Adipocyte (in vitro differentiated cells): ENCODE data around the gene SYTL1.
A peak's percentile ranks its signal among the peaks of the same experiment; 100 is the strongest.

ENCODE experiments used
- DNase-seq: peaks from one replicate; pipeline ENCODE4 v3.0.0-alpha.2; 2015; ENCODE audit warnings: low read depth
- H3K27me3 ChIP-seq: replicated peaks from 2 replicates; pipeline ENCODE4 v1.7.0; 2013; ENCODE audit warnings: mild to moderate bottlenecking, low read length, moderate library complexity; ENCODE audit not compliant: control insufficient read depth, insufficient read depth
- H3K36me3 ChIP-seq: 2 replicates; pipeline ENCODE4 v1.7.0; 2013; ENCODE audit warnings: low read length, mild to moderate bottlenecking, moderate library complexity; ENCODE audit not compliant: control insufficient read depth, insufficient read depth, severe bottlenecking
- H3K4me1 ChIP-seq: 2 replicates; pipeline ENCODE4 v1.7.0; 2013; ENCODE audit warnings: mild to moderate bottlenecking, low read length, moderate library complexity; ENCODE audit not compliant: control insufficient read depth, insufficient read depth
- H3K4me3 ChIP-seq: 2 replicates; pipeline ENCODE4 v1.7.0; 2013; ENCODE audit warnings: mild to moderate bottlenecking, low read length, moderate library complexity
- H3K9ac ChIP-seq: 2 replicates; pipeline ENCODE4 v1.7.0; 2013; ENCODE audit warnings: mild to moderate bottlenecking, low read length, moderate library complexity
- H3K9me3 ChIP-seq: 2 replicates; pipeline ENCODE4 v1.7.0; 2013; ENCODE audit warnings: mild to moderate bottlenecking, low read length, moderate library complexity; ENCODE audit not compliant: control insufficient read depth

The SYTL1 gene

DNA sequence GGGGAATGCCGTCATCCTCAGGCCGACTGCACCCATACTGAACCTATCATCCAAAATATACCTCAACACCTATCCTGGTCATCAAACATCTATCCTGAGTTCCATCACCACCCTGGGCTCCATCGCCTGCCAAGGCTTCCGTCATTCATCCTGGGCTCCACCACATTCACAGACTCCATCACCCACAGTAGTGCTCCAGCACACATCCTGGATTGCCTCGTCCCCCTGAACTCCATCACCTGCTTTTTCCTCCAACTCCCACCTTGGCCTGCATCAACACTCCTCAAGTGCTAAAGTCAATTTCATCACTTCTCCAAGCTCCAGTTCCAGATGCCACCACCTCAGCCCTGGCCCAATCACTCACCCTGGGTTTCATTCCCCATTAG is 17.1 kb downstream of the SYTL1 start:
- H3K9ac ChIP-seq, result no peak overlapping the region
- no peaks in the 10 kb centered on the region for H3K9me3 ChIP-seq
- no peak overlapping the region for H3K4me3 ChIP-seq
- no peak for DNase-seq
- H3K27me3 ChIP-seq, result no peaks in the 10 kb centered on the region
- no peaks in the 10 kb centered on the region for H3K4me1 ChIP-seq
- H3K36me3 ChIP-seq, result peaks cover 80% of the 10 kb centered on the region

DNA sequence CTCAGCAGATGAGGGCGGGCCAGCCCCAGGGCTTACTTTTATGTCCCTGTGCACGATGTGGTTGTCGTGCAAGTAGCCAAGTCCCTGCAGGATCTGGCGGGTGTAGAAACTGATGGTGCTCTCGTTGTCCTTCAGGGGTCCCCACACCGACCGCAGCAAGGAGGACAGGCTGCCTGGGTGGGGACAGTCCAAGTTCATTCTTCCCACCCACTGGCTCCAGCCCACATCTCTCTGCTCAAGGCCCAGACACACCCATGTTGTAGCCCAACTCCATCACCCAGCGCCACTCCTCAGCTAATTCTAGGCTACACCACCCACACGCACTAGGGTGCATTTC is 18.0 kb downstream of the SYTL1 start:
- Histone ChIP-seq H3K9ac (no peak overlapping the region), H3K27me3 (no peaks in the 10 kb centered on the region), H3K9me3 (no peaks in the 10 kb centered on the region), H3K36me3 (peaks cover 77% of the 10 kb centered on the region), H3K4me1 (peaks cover 6% of the 10 kb centered on the region), H3K4me3 (no peak overlapping the region)
- DNase-seq, result no peak

DNA sequence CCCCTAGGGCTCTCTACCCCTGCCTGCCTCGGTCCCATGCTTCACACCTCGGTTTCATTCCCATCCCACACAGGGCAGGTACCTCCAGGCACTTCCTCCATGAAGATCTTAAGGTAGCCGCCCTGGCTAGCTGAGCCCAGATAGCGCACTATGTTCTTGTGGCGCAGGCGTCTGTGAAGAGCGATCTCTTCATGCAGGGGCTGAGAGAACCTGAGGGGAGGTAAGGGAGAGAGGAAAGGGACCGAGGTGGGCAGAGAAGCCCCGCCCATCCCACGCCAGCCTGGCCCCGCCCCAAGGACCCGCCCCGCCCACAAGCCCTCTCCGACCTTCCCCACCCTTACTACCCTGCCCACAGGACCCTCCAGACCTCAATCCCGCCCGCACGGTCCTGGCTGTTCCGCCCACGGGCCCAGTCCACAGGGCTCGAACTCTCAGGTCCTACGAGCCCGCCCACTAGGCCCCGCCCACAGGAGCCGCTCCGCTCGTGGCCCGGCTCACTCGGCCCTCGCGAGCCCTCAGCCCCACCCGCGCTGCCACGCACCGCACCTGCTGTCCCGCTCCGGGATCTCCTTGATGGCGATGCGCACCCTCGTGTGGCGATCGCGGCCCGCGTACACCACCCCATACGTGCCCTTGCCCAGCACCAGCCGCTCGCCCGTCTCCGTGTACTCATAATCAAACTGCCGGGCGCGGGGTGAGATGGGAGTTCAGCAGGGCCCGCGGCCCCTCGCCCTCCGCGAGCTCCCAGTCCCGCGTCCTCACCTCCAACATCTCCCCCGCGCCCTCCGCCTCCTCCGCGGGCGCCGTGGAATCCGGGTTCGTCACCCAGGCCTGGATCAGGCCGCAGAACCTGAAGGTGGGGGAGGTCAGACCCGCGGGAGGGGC is 18.6 kb downstream of the SYTL1 start:
- Histone ChIP-seq H3K36me3 (peaks cover 73% of the 10 kb centered on the region), H3K27me3 (no peaks in the 10 kb centered on the region), H3K9ac (no peak overlapping the region), H3K4me3 (no peak overlapping the region), H3K4me1 (peaks cover 11% of the 10 kb centered on the region), H3K9me3 (no peaks in the 10 kb centered on the region)
- DNase-seq, result no peak

DNA sequence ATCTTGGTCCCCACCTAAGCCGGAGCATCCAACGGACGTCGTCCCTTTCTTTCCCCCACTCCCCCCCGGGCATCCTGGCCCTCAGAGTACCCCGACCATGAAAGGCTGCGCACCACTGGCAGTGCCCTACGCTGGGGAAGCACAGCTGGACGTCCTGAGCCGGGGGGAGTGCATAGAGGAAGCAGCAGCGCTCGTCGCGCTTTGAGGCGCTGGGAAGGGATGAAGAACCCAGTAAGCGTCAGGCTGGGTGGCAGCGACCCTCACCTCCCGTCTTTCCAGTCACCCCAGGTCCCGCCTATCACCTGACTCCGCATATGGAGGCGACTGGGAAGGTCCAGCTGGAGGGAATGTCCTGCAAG is 19.2 kb downstream of the SYTL1 start:
- no peaks in the 10 kb centered on the region for H3K9me3 ChIP-seq
- DNase-seq, result no peak
- no peaks in the 10 kb centered on the region for H3K27me3 ChIP-seq
- no peak overlapping the region for H3K9ac ChIP-seq
- H3K36me3 ChIP-seq, result peaks cover 67% of the 10 kb centered on the region
- no peak overlapping the region for H3K4me3 ChIP-seq
- peaks cover 11% of the 10 kb centered on the region for H3K4me1 ChIP-seq

DNA sequence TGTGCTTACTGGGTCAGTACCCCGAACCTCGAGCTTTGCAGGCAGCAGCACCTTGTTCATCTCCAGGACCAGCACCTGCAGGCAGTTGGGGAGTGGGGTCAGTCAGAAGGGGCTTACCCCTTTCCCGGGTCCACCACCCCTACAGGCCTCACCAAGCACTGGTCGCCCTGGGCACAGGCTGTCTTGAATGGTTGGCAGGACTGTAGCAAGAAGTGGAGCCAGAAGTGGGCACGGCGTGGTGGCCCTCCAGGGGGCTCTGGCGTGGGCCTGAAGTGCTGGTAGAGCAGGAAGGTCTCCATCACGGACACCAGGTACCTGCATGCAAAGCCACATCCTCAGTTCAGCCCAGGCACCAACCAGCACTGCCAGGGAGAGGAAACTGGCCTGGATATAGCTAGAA is 19.7 kb downstream of the SYTL1 start:
- no peak for DNase-seq
- no peak overlapping the region for H3K4me3 ChIP-seq
- H3K27me3 ChIP-seq, result no peaks in the 10 kb centered on the region
- no peaks in the 10 kb centered on the region for H3K9me3 ChIP-seq
- peaks cover 11% of the 10 kb centered on the region for H3K4me1 ChIP-seq
- peaks cover 61% of the 10 kb centered on the region for H3K36me3 ChIP-seq
- no peak overlapping the region for H3K9ac ChIP-seq

DNA sequence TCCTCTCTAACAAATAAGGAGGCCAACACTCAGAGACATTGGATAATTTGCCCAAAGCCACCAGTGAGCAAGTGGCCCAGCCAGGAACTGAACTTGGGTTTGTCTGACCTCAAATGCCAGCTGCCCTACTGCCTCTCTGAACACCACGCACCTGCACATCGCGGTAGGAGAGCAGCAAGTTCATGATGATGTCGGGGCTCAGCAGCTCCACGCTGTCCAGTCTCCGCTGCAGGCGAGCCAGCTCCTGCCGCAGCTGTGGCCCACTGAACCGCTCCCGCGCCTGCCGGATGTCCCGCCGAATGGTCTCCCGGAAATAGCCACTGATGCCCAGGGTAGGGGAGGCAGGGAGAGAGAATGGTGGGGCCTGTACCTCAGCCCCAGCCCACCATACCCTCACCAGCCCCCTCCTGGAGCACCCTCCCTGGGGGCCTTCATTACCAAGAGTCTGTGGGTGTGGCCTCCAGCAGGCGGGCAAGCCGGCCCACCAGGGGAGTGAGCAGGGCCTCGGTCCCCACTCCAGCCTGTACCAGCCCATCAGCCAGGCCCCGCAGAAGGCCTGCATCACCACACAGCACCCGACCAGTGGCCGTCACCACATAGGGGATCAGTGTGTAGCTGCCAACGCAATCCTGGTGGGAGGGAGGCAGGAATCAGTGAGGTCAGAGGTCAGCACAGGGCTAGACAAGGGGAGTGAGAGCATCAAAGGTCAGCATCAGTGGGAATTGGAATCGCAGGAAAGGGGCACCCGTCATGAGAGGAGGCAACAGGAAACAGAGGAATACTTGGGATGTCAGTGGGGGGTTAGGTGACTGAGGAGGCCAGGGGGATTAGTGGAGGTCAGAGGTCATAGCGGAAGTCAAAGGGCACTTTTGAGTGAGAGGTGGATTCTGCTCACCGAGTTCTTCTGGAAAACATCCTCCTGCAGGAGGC is 22.2 kb downstream of the SYTL1 start:
- H3K4me1 ChIP-seq, result peaks cover 24% of the 10 kb centered on the region
- peak overlapping the region; percentile 95 for H3K9ac ChIP-seq
- no peaks in the 10 kb centered on the region for H3K27me3 ChIP-seq
- DNase-seq, result no peak
- no peaks in the 10 kb centered on the region for H3K9me3 ChIP-seq
- peak overlapping the region; percentile 93 for H3K4me3 ChIP-seq
- peaks cover 45% of the 10 kb centered on the region for H3K36me3 ChIP-seq

DNA sequence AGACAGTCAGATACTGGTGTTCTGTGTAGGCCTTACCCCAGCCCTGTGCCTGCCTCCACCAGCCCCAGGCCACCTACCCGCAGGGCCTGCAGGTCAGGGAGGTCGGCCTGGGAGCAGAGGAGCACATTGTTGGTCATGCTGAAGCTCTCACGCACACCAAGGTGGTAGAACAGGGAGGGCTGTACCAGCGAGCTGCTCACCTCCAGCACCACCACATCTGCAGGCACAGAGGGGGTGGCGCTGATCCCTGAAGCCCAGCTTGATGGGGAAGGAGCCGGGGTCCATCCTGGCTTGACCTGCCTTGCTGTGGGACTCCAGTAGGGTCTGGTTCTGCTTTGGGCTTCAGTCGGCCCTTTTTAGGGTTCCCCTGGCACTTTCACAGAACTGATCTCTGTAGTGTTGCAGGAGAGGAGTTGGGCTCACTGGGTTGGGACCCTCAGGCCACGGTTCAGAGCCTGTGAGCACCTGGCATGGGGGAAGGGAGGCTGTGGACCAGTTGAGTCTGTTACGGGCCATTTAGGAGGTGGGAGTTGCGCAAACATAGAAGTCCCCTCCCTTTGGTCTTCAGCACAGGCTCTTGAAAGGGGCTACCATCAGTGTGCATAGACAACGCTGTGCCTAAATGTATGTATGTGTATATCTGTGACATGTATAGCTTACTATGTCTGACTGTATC is 23.0 kb downstream of the SYTL1 start:
- Histone ChIP-seq H3K9me3 (no peaks in the 10 kb centered on the region), H3K9ac (peak overlapping the region; percentile 95), H3K4me1 (peaks cover 24% of the 10 kb centered on the region), H3K4me3 (peak overlapping the region; percentile 93), H3K27me3 (no peaks in the 10 kb centered on the region), H3K36me3 (peaks cover 37% of the 10 kb centered on the region)
- no peak for DNase-seq

DNA sequence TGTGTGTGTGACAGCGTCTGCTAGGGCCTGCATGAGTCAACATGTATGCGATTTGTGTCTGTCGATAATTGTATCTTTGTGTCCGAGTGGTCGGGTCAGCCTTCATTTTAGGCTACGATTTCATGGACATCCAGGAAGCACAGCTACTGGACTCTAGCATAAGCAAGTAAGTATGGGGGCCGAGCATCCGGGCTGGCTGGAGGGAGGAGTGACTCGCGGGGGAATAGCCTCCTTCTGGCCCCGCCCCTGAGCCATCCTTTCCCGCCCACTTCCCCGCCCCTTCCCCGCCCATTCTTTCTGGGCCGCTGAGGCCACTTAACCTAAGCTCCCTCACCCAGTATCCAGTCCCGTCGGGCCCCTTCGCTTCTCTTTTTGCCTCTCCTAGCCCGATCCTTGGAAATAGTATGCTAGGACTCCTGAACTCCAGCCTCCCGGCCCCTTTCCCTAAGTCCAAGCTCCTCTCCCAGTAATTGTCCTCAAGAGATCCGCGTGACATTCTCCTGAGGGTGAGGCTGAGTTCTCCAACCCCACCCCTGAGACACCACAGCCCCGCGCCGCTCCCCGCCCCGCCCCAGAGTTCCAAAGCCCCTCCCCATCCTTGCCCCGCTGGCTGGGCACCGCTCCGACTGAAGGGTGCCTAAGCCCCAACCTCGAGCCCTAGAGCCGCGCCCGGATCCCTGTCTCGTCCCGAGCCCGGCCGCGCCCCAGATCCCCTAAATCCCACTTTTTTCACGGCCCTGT is 23.7 kb downstream of the SYTL1 start:
- H3K4me3 ChIP-seq, result peak overlapping the region; percentile 93
- no peaks in the 10 kb centered on the region for H3K27me3 ChIP-seq
- H3K9ac ChIP-seq, result peak overlapping the region; percentile 95
- peak; percentile 95 for DNase-seq
- peaks cover 33% of the 10 kb centered on the region for H3K36me3 ChIP-seq
- peaks cover 24% of the 10 kb centered on the region for H3K4me1 ChIP-seq
- H3K9me3 ChIP-seq, result no peaks in the 10 kb centered on the region

DNA sequence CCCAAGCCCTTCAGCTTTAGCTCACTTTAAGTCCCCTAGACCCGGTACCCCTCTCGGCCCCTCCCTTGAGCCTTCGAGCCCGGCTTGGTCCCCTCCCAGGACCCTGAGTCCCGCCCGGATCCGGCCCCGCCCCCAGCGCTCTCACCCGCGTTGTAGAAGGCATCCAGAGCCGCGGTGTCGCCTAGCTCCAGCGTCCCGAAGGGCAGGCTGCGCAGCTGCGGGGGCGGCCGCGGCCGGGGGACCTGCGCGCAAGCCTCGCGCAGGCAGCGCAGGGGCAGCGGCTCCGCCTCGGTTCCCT is 24.2 kb downstream of the SYTL1 start:
- H3K4me1 ChIP-seq, result peaks cover 24% of the 10 kb centered on the region
- peaks cover 28% of the 10 kb centered on the region for H3K36me3 ChIP-seq
- H3K9me3 ChIP-seq, result no peaks in the 10 kb centered on the region
- no peaks in the 10 kb centered on the region for H3K27me3 ChIP-seq
- DNase-seq, result peak; percentile 85
- peak overlapping the region; percentile 93 for H3K4me3 ChIP-seq
- H3K9ac ChIP-seq, result peak overlapping the region; percentile 95

DNA sequence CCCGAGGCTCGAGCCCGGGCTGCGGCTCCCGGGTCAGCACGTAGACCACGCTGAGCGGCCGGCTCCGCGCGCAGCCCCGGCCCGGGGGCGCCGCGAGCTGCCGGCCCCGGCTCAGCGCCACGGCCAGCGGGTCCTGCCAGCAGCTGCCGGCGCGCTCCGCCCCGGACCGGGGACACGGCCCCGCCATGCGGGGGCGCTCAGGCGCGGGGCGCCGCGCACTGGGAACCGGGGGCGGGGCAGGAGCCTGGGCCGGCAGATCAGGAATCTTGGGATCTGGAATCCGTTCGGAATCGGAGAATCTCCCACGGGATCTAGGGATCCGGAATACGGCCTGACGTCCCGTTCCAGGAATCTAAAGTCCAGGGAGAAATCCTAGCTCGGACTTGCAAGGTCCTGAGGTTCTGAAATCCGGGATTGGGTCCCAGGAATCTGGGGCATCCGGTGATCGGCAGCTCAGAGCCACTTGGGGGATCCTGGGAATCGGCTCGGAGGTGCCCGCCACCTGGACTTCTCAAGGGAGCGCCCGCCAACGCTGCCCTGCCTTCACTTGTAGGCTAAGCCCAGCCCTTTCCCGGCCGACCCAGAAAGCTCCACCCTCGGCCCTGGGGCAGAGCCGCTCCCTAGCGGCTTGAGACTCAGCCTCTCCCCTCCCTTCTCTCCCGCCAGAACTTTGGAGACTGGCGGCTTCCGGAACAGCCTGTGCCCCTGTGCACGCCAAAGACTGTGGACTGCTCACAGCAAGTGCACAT is 24.8 kb downstream of the SYTL1 start, which contains the start of gene MAP3K6:
TSS of gene MAP3K6 (minus strand) at position 551 of the 749 bp plus-strand sequence. CDS start at position 187, 364 bp downstream.
- Histone ChIP-seq H3K9ac (peak within 1 kb of the TSS; percentile 95), H3K27me3 (no peaks in the 10 kb centered on the region), H3K9me3 (no peaks in the 10 kb centered on the region), H3K4me3 (peak within 1 kb of the TSS; percentile 93), H3K4me1 (peaks cover 24% of the 10 kb centered on the region), H3K36me3 (peaks cover 23% of the 10 kb centered on the region)
- DNase-seq, result peak; percentile 91
